IPS DF 4.7 (cell line): ENCODE results near the gene USP36.

Experiments
- DNase-seq: peaks from one replicate; pipeline ENCODE4 v3.0.0-alpha.2; 2013; ENCODE audit warnings: low spot score; ENCODE audit errors: extremely low read depth

USP36 gene

DNA sequence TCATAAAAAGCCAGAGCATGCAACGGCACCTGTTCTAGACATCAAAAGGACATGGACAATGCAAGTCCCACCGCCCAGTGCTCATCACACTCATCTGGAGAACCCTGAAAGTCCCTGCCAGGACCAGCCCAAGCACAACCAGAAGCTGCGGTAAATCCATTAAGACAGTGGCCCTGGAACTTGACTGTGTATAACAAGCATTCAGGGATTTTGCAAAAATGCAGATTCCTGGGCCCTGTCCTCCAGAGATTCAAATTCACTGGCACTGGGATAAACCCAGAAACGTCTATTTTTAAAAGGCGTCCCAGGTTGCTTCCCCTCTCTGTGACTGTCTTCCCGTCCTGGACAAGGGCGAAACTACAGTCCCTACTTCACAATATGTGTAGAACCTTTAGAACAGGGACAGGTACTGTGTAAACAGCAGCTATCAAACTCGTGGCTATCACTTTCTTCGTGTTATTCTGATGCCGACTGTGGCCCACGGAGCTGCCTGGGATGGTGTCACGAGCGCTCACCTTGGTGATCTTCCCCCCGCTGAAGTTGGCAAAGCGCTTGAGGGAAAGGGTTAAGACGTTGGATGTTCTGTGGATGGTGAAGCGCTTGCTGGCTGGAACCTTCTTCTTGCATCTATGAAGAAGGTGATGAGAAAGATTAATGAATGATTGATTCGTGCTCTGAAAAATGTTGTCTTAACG, 22.3 kb downstream of the USP36 start:
- no peak for DNase-seq

- no peak for DNase-seq
Measured at GRCh38 chr17:78817123-78817522, 23.5 kb downstream of the USP36 start.

DNA sequence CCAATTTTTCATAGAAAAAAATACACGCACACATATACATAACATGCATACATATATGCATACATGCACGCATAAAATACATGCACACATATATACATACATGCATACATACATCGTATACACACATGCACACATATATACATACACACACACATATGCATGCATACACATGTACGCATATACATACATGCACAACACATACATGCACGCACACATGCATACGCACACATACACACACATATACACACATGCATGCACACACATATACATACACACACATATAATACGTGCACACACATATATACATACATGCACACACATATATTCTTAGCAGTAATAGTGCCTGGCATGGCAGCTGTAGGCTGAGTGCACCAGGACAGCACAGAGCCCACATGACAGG, 24.9 kb downstream of the USP36 start:
- DNase-seq = no peak

- no peak for DNase-seq
Measured at GRCh38 chr17:78812855-78813254, 27.8 kb downstream of the USP36 start.

DNA sequence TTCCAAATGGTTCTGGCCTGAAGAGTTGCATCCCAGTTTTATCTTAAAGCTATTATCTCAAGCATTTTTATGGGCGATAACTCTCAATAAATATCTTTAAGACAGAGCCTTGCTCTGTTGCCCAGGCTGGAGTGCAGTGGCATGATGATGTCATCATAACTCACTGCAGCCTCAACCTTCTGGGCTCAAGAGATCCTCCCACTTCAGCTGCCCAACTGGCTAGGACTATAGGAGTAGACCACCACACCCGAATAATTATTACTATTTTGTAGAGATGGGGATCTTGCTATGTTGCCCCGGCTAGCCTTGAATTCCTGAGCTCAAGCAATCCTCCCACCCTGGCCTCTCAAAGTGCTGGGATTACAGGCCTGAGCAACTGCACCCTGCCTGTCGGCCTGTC, 32.5 kb downstream of the USP36 start:
- DNase-seq = no peak

DNA sequence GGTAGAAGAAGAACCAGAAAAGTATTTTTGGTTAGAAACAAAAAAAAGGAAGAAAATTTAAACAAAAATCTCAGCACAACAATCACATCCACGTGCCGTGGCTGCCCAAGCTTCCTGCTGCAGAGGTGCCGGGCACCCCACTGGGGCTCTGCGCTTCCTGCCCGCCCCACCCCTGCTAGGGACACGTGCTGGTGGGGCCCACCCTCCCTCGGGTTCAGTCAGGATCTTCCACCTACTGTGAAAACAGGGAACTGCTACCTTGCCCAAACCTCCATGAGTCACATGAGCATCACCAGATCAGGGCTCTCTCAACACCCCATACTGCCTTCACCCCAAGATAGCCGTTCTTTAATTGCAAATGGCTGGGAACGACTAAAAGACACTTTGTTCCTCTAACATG, 34.2 kb downstream of the USP36 start:
- no peak for DNase-seq

DNA sequence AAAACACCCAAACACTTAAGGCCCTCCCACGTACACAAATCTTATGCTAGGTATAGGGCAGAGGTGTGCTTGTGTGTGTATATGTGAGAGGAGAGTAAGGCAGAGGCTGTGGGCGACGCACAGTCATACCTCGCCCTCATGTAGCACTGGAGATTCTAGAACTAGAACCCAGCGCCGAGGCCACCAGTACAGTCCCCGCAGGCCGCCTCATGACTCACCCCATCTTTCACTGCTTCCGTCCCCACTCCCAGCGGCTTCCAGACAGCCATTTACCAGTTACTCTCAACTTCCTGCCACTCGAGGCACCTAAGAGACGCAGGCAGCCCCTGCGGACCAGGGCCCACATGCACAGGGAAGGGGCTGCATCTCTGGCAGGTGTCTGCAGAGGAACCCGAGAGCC, 35.3 kb downstream of the USP36 start:
- no peak for DNase-seq

- no peak for DNase-seq
Measured at GRCh38 chr17:78804777-78805176, 35.8 kb downstream of the USP36 start.

DNA sequence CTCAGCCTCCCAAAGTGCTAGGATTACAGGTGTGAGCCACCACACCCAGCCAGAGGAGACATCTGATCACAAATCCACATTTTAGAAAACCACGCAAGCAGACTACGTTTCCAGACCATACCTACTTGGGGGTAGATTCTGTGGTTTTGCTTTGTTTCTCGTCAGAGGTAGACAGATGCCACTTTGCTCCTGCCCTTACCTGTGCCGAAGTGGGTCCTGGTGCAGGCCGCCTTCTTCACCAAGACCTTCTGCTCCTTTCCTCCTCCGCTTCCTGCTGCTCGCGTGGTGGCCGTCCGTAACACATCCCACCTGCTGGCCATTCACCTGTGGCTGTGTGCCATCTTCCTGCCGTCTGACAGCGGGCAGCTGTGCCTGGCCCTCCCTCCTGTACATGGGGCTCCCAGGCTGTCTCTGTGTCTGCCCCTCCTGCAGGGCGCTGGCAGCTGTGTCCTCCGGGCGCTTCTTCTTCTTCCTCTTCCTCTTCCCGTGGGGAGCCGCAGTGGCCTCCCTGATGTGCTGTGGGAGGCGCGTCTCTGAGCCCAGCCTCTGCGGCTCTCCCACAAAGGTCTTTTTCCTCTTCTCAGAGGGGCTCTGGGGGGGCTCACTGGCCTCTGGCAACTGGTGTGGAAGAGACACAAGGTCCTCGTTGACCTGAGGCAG, 37.3 kb downstream of the USP36 start:
- no peak for DNase-seq

GRCh38 chr17:78802459-78802858, 38.2 kb downstream of the USP36 start:
- no peak for DNase-seq

DNA sequence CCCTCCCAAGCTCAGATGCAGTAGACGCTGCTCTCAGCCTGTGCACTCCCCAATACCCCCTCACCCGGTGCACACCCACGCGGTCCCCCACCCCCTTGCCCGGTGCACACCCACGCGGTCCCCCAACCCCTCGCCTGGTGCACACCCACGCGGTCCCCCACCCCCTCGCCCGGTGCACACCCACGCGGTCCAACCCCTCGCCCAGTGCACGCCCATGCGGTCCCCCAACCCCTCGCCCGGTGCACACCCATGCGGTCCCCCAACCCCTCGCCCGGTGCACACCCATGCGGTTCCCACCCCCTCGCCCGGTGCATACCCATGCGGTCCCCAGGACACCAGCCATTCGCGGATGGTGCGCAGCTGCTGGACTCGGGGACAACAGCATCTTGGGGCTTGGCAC, 38.6 kb downstream of the USP36 start:
- DNase-seq = no peak

DNA sequence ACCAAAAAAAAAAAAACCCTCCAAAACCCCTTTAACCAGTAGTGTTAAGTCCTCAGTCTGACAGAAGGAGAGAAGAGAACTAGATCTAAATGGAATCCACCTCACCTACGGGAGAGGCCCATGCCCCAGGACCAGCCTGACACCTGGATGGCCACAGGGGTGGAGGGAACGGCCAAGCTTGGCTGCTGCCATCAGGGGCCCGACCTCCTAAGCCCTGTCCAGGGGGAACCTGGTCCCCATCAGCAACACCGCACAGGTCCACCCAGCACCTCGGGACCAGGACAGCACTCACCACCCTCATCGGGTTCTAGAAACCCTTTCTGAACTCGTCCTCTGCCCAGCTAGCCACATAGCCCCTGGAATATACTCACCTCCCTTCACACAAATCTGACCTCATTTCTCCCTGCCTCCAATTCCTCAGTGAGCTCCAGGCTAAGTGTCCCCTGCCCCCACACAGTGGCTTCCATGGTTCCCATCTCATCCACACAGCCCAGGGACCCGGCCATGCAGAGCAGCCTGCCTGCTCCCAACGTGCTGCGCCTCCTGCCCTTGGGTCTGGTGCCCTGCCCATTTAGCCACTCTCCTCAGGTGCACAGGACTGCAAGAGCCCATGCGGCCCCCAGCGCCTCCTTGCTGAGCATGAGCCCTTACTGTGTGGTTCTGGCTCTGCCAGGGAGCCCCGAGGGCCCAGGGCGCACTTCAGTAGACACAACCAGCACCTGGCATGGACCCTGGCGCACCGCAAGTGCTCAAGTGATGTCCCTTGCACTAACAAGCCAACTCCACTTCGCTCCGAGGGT, 40.3 kb downstream of the USP36 start:
- DNase-seq = no peak

GRCh38 chr17:78798695-78799559, 41.7 kb downstream of the USP36 start:
- no peak for DNase-seq

DNA sequence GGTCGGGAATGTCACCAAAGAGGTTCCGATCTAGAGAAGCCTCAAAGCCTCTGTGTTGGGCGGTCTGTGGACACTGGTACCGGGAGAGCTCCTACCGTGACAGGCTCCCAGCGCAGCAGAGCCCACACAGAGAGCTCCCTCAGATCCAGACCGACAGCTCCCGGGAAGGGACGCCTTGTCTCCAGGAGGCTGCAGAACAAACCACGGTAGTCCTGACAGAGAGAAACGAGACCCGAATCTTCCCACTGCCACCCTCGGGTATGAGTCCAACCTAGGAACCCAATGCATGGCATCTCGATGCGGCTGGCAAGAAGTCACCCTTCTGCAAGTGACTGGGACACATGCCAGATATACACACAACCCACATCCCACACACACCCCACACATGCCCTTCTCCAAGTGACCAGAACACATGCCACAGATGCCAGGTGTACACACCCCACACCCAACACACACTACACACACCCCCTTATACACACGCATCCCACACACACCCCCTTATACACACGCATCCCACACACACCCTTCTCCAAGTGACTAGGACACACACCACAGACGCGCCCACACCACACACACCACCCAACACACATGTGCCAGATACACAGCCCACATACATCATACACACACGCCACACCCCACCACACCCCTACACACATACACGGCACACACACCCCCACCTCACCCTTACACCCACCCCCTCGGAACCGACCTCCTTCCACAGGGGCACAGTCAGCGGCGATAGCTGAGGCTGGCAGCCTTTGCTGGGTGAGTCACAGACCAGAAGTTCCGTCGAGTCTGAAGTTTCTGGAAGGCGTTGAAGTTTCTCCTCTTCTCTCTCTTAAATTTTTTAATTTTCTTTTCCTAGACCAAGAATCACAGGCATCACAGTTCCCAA, 42.7 kb downstream of the USP36 start:
- no peak for DNase-seq

GRCh38 chr17:78797213-78797612, 43.4 kb downstream of the USP36 start:
- DNase-seq = no peak

DNA sequence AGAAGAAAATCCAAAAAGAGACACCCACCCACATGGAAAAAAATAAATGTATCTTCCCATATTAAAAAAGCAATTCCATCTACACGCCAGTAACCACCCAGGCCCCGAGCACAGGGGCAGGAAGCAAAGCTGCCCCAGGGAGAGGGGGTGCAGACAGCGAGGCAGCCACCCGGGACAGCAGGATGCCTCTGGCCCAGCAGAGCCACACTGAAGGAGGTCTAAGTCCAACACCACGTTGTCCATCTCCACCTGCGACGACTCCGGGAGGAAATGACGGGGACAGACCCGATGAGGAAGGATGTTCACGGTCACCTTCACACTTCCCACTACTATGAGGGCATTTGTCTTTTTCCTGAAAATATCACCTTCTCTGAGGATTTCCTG, 44.1 kb downstream of the USP36 start:
- DNase-seq = no peak

- DNase-seq = no peak
Measured at GRCh38 chr17:78795861-78796516, 44.6 kb downstream of the USP36 start.

GRCh38 chr17:78794864-78795640, 45.6 kb downstream of the USP36 start:
- DNase-seq = no peak

GRCh38 chr17:78794399-78794798, 46.2 kb downstream of the USP36 start:
- no peak for DNase-seq
